ENCODE data around the gene DDX19B.

DDX19B gene

DNA sequence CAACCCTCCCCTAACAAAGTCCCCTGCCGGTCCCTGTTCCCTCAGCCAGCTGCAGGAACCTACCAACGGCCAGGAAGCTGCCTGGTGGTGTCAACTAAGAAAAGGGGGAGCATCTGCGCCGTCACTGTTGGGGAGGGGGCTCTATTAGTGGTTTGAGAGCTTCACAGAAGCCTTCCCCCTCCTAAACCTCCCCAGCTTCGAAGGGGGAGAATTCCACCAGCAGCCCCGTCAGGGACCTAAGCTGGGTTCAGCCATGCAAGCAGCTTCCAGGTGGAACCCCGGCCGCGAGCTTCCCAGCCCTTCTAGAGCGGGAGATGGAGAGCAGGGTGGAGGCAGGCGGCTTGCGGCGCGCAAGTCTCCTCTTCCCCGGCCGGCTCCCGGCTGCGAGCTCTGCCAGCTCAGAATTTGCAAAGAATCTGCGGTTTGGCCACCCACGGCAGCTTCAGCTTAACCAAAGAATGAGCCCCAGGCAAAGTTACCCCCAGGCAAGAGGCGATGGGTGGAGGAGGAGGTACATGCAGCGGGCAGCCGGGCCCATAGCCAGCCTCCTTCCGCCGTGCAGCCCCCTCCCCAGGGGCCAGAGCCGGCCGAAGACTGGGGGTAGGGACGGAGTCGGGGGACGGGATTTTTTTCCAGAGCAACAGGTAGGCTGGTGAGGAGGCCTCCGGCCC, 81.4 kb downstream of the DDX19B start:
- peak overlapping the region; percentile 44 for H3K27ac ChIP-seq (ENCODE audit: low read depth, low read length)
- H3K36me3 ChIP-seq (ENCODE audit: insufficient read depth, low read length) = peaks cover under 1% of the 10 kb centered on the region; the same call in 1 of the 2 replicates
- no peaks in the 10 kb centered on the region for H3K4me1 ChIP-seq (ENCODE audit: control insufficient read depth, insufficient read depth, low read length, unreplicated experiment)
- peaks cover 6% of the 10 kb centered on the region for H3K79me2 ChIP-seq (ENCODE audit: control insufficient read depth, insufficient read depth, low read length, unreplicated experiment)
- H3K4me3 ChIP-seq (ENCODE audit: low read depth, low read length) = peak overlapping the region; percentile 83
- H2AFZ ChIP-seq (ENCODE audit: low read length, unreplicated experiment) = no peak overlapping the region
- H3K27me3 ChIP-seq (ENCODE audit: insufficient read depth, low read length) = no peaks in the 10 kb centered on the region

DNA sequence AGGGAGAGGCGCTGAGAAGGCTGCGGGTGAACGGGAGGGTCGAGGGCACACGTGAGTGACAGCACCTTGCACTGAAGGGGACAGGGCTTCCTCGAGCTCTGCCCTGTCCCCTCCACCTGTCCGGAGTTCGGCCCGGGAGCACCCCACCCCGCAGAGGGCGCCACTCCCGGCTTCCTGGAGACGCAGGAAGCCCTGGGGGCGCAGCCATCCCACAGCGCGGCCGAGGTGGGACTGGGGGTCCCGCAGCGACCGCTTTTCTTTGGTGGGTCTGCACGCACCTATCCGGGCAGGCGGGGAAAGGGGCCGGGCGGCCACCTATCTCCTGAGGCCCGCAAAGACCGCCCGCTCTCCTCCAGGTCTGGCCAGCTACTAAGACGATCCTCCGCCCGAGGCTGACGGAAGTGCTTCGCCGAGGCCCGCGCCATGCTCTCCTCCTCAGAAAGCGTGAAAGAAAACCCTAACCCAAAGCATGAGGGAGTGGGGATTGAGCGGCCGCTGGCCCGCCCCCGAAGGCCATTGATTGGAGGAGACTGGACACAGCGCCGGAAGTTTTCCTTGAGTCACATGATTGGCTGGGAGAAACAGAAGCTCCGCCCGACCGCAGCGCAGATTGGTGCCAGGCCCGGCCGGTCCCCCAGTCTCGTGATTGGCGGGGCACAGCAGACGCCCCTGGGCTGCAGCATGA, 82.1 kb downstream of the DDX19B start:
- H3K4me3 ChIP-seq (ENCODE audit: low read depth, low read length) = peak overlapping the region; percentile 83
- H3K27me3 ChIP-seq (ENCODE audit: insufficient read depth, low read length) = no peaks in the 10 kb centered on the region
- H3K4me1 ChIP-seq (ENCODE audit: control insufficient read depth, insufficient read depth, low read length, unreplicated experiment) = no peaks in the 10 kb centered on the region
- peaks cover 6% of the 10 kb centered on the region for H3K79me2 ChIP-seq (ENCODE audit: control insufficient read depth, insufficient read depth, low read length, unreplicated experiment)
- H3K36me3 ChIP-seq (ENCODE audit: insufficient read depth, low read length) = no peaks in the 10 kb centered on the region
- H3K27ac ChIP-seq (ENCODE audit: low read depth, low read length) = peak overlapping the region; percentile 44
- peak overlapping the region; percentile 2 for H2AFZ ChIP-seq (ENCODE audit: low read length, unreplicated experiment)

DNA sequence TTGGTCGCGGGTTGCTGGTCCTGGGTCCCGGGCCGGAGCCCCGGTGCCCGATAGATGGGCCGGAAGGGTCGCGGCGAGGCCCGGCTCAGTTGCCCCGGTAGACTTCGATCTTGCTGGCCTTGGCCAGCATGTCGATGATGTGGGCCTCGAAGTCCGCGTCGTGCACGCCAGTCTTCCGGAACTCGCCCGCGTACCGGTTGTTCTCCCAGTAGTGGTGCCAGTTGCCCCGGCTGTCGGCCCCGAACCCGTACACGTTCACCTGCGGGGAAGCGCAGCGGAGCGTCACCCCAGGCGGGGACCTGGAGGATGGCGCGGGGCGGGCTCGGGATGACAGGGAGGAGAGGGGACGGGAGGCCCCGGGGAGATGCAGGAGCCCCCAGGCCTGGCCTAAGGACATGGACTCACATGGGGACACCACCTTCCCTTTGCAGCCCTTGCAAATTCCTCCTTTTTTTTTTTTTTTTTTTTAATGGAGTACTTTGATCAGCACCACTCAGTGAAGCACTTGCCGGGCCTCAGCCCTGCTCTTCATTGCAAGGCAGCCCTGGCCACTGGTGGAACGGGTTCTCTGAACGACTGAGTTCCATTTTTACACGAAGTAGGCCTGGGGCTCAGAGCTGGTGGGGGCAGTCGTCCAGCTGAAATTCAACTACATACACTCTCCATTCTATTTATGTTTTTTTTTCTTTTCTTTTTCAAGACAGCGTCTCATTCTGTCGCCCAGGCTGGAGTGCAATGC, 82.8 kb downstream of the DDX19B start:
- H3K27ac ChIP-seq (ENCODE audit: low read depth, low read length) = no peak overlapping the region
- peak overlapping the region; percentile 6 for H2AFZ ChIP-seq (ENCODE audit: low read length, unreplicated experiment)
- peaks cover 6% of the 10 kb centered on the region for H3K79me2 ChIP-seq (ENCODE audit: control insufficient read depth, insufficient read depth, low read length, unreplicated experiment)
- no peaks in the 10 kb centered on the region for H3K4me1 ChIP-seq (ENCODE audit: control insufficient read depth, insufficient read depth, low read length, unreplicated experiment)
- H3K27me3 ChIP-seq (ENCODE audit: insufficient read depth, low read length) = no peaks in the 10 kb centered on the region
- peak overlapping the region; percentile 83 for H3K4me3 ChIP-seq (ENCODE audit: low read depth, low read length)
- no peaks in the 10 kb centered on the region for H3K36me3 ChIP-seq (ENCODE audit: insufficient read depth, low read length)

DNA sequence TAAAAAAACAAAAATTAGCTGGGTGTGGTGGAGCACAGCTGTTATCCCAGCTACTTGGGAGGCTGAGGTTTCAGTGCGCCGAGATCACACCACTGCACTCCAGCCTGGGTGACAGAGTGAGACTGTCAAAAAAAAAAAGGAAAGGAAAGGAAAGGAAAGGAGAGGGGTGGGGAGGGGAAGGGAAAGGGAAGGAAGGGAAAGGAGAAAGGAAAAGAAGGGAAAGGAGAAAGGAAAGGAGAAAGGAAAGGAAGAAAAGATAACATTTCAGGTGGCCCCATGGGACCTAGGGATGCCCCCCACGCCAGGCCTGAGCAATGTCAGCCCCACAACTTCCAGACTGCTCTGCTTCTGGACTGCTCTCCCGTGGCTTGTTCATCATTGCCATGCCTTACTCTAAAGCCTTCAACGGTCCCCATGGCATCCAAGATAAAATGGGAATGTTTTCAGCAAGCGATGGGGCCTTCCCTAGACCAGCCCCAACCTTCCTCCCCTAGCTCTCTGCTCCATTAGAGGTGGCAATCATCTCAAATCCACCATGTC, 84.5 kb downstream of the DDX19B start:
- Histone ChIP-seq H2AFZ (ENCODE audit: low read length, unreplicated experiment) (no peak overlapping the region), H3K27me3 (ENCODE audit: insufficient read depth, low read length) (no peaks in the 10 kb centered on the region), H3K36me3 (ENCODE audit: insufficient read depth, low read length) (peaks cover 3% of the 10 kb centered on the region; the same call in 1 of the 2 replicates), H3K79me2 (ENCODE audit: control insufficient read depth, insufficient read depth, low read length, unreplicated experiment) (peaks cover 6% of the 10 kb centered on the region), H3K4me1 (ENCODE audit: control insufficient read depth, insufficient read depth, low read length, unreplicated experiment) (no peaks in the 10 kb centered on the region), H3K4me3 (ENCODE audit: low read depth, low read length) (no peak overlapping the region), H3K27ac (ENCODE audit: low read depth, low read length) (no peak overlapping the region)
